A673 (cell line): ENCODE measurements around the gene CAMKK1. TPM values are rescaled to one million over a fixed set of nuclear protein-coding genes. Genes with fewer than 3 reads are reported as not detected.

Experiments
- BruUV-seq: library from RNA; stranded (reverse); fragments of 400-500 nt; replicated peaks from 2 replicates; lab custom pipeline; 2021; lab: Mats Ljungman, UMichigan
- CTCF ChIA-PET: fragments of 300-600 bp; sonication (Branson Sonifier 250); formaldehyde crosslinking; loops from one replicate; lab custom pipeline; 2022; ENCODE audit warnings: antibody characterized with exemption; lab: Charles Lee
- POLR2A ChIA-PET: fragments of 300-600 bp; sonication (Branson Sonifier 250); formaldehyde crosslinking; loops from one replicate; lab custom pipeline; 2022; ENCODE audit warnings: antibody characterized with exemption; ENCODE audit not compliant: low non-redundant PET; lab: Charles Lee
- DNase-seq: peaks from one replicate; pipeline ENCODE4 v3.0.0-alpha.2; 2015; ENCODE audit warnings: low spot score
- H3K27ac ChIP-seq: fragments of 200-600 bp; sonication (generic); 2 replicates; pipeline ENCODE4 v1.5.1; 2016; ENCODE audit warnings: mixed run types, low read depth, mild to moderate bottlenecking, mixed read lengths, antibody characterized with exemption, low read length; ENCODE audit not compliant: poor library complexity, severe bottlenecking
- H3K27me3 ChIP-seq: fragments of 200-600 bp; sonication (generic); replicated peaks from 2 replicates; pipeline ENCODE4 v1.6.1; 2017; ENCODE audit warnings: mixed run types, low read depth, mild to moderate bottlenecking, mixed read lengths, antibody characterized with exemption, low read length; ENCODE audit not compliant: insufficient read depth, poor library complexity
- H3K36me3 ChIP-seq: fragments of 200-600 bp; sonication (generic); 2 replicates; pipeline ENCODE4 v1.6.1; 2016; ENCODE audit warnings: mixed run types, mild to moderate bottlenecking, mixed read lengths, antibody characterized with exemption, low read length; ENCODE audit not compliant: insufficient read depth, poor library complexity, severe bottlenecking
- H3K4me1 ChIP-seq: fragments of 200-600 bp; sonication (generic); 2 replicates; pipeline ENCODE4 v1.6.1; 2017; ENCODE audit warnings: mixed run types, mild to moderate bottlenecking, mixed read lengths, antibody characterized with exemption, low read length; ENCODE audit not compliant: insufficient read depth, poor library complexity, severe bottlenecking
- H3K4me3 ChIP-seq: fragments of 200-600 bp; sonication (generic); 2 replicates; pipeline ENCODE4 v1.5.1; 2016; ENCODE audit warnings: low read depth, mixed run types, mild to moderate bottlenecking, mixed read lengths, low read length; ENCODE audit not compliant: poor library complexity, severe bottlenecking
- H3K9me3 ChIP-seq: fragments of 200-600 bp; sonication (generic); 2 replicates; pipeline ENCODE4 v1.6.1; 2016; ENCODE audit warnings: mixed run types, low read depth, mild to moderate bottlenecking, mixed read lengths, antibody characterized with exemption, low read length; ENCODE audit not compliant: poor library complexity, severe bottlenecking
- EZH2 ChIP-seq: fragments of 200-600 bp; sonication (generic); IDR thresholded peaks from 2 replicates; pipeline ENCODE4 v1.6.1; 2017; ENCODE audit warnings: borderline replicate concordance, low read depth, mild to moderate bottlenecking, mixed read lengths, antibody characterized with exemption, low read length; ENCODE audit not compliant: poor library complexity, severe bottlenecking
- intact Hi-C: fragments of 100-400 bp; cut with micrococcal nuclease; formaldehyde crosslinking; loops from one replicate; pipeline ENCODE4 v1.10.0; 2022; ENCODE audit not compliant: unreplicated experiment
- total RNA-seq: library from RNA; stranded (reverse); gene quantifications from 2 replicates; pipeline ENCODE4 v1.2.3, GENCODE V29; 2021
- TF ChIP-seq, protein P1 (sequence below): fragments of 300-800, 200-600 bp; sonication (generic); conservative IDR thresholded peaks from 2 replicates; pipeline ENCODE4 v1.5.1; 2017; ENCODE audit warnings: low read depth, mild to moderate bottlenecking, antibody characterized with exemption, low read length, moderate library complexity, mixed read lengths

The CAMKK1 gene
- total RNA-seq, 1 experiment from 2014 or later, result 6.1 TPM

DNA sequence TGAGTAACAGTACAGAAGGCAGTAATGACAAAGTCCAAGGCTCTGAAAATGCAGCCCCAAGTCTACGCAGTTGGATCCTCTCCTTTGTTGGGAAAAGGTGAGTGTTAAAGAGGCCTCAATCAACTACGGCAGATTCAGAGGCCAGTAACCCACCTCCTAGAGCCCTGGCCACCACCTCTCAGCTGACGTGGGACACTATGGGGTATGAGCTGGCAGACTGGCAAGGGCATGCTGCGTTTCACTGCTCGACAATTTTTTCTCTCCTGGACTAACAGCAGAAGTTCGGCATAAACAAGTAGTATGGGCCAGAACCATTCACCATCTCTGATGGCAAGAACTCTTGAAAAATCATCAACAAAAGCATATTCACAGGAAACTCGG is 64.0 kb downstream of the CAMKK1 start:
- no TSS peak for BruUV-seq
- Histone ChIP-seq H3K9me3 (no peaks in the 10 kb centered on the region), H3K36me3 (peaks cover 53% of the 10 kb centered on the region), H3K27ac (no peak overlapping the region), H3K27me3 (no peaks in the 10 kb centered on the region), H3K4me3 (no peak overlapping the region), H3K4me1 (no peaks in the 10 kb centered on the region)
- TF ChIP-seq, protein P1, sequence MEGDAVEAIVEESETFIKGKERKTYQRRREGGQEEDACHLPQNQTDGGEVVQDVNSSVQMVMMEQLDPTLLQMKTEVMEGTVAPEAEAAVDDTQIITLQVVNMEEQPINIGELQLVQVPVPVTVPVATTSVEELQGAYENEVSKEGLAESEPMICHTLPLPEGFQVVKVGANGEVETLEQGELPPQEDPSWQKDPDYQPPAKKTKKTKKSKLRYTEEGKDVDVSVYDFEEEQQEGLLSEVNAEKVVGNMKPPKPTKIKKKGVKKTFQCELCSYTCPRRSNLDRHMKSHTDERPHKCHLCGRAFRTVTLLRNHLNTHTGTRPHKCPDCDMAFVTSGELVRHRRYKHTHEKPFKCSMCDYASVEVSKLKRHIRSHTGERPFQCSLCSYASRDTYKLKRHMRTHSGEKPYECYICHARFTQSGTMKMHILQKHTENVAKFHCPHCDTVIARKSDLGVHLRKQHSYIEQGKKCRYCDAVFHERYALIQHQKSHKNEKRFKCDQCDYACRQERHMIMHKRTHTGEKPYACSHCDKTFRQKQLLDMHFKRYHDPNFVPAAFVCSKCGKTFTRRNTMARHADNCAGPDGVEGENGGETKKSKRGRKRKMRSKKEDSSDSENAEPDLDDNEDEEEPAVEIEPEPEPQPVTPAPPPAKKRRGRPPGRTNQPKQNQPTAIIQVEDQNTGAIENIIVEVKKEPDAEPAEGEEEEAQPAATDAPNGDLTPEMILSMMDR, result no peak
- no peak for TF ChIP-seq EZH2
- intact Hi-C loops, result no loop called here
- DNase-seq, result no peak
- POLR2A ChIA-PET, result no interaction called here
- CTCF ChIA-PET, result no interaction called here

DNA sequence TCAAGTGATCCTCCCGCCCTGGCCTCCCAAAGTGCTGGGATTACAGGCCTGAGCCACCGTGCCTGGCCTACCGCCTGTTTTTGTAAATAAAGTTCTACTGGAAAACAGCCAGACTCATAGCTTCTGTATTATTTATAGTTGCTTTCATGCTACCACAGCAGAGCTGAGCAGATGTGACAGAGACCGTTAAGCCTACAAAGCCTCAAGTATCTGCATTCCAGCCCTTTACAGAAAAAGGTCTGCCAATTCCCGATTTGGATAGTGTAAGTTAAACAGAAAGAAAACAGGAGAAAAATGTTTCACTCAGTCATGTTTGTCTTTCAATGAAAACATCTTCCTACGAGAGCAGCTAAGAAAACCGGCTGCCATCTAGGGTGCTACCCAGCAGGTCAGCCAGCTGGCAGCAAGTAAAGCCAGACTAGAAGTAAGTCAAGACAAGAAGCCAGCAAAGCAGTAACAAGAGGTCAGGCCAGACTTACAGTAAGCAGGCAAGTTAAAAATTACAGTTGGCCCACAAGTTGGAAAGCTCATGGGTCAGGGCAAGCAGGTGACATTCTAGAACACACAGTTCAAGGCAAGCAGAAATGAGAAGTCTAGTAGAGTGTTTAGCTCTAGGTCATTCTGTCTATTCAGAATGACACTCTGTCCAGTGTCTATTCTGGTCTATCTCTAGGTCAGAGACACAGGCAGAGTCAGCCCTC is 64.6 kb downstream of the CAMKK1 start:
- DNase-seq, result no peak
- no TSS peak for BruUV-seq
- CTCF ChIA-PET, result interaction anchor here (1.1 kb wide), 1 partner anchor 90 kb away, joined by 6 read pairs; no protein-coding TSS in a partner anchor

DNA sequence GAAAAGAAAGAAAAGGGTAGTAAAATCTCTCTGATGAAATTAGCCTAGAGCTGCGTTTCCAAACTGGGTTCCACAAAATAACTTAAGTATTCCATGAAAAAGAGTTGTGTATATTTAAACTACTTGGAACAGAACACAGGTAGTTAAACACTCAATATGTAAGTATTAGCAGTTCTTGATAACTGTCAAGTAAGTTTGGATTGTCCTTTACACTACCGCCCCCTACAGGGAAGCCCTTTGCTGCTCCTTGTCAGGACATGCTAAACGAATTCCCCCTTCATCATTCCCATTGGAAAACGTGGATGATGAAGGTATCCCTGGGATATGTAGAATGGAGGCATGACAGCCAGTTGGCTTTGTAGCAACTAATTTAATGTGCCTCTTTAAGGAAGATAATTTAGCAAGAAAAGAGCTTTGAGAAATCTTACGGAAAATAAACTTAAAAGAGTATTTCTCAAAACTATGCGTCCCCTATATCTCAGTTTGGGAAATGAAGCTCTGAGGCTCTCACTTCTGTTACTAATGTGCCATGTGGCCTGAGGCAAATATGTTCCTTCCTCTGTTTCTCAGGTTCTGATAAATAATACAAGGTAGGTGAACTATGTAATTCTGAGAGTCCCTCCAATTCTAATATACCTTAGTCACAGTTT is 65.6 kb downstream of the CAMKK1 start:
- DNase-seq, result peak; percentile 71
- intact Hi-C loops, result loop anchor here (2.0 kb wide), 1 partner anchor 90 kb away; no protein-coding TSS in a partner anchor
- Histone ChIP-seq H3K36me3 (peaks cover 58% of the 10 kb centered on the region), H3K27me3 (no peaks in the 10 kb centered on the region), H3K9me3 (no peaks in the 10 kb centered on the region), H3K4me3 (no peak overlapping the region), H3K4me1 (no peaks in the 10 kb centered on the region), H3K27ac (no peak overlapping the region)
- no TSS peak for BruUV-seq
- CTCF ChIA-PET, result interaction anchor here (0.6 to 1.1 kb wide), 2 partner anchors 89 to 1001 kb away, joined by 6 read pairs; no protein-coding TSS in a partner anchor
- TF ChIP-seq, protein P1, result peak; percentile 82
- no peak for TF ChIP-seq EZH2
- POLR2A ChIA-PET, result no interaction called here

More for the DNA sequence above, 64.6 kb downstream of the CAMKK1 start:
- Histone ChIP-seq H3K4me1 (no peaks in the 10 kb centered on the region), H3K27me3 (no peaks in the 10 kb centered on the region), H3K36me3 (peaks cover 53% of the 10 kb centered on the region), H3K9me3 (no peaks in the 10 kb centered on the region), H3K27ac (no peak overlapping the region), H3K4me3 (no peak overlapping the region)
- POLR2A ChIA-PET, result no interaction called here
- intact Hi-C loops, result no loop called here
- TF ChIP-seq EZH2, result no peak
- TF ChIP-seq, protein P1, result no peak
